Measurements from ENCODE around the gene PBRM1.

GRCh38 chr3:52690560-52690959, 4.8 kb upstream of the PBRM1 start:
- TF ChIP-seq CTCF (IDR thresholded peaks at IDR 0.05): no peak
- no peak for TF ChIP-seq ZFX (IDR thresholded peaks at IDR 0.05; ENCODE audit: borderline replicate concordance)

All from 22Rv1 (cell line).